HG02884 (cell line): ENCODE data around the gene SLC25A39.

Experiments used
- ATAC-seq: cut with Tn5 transposase; IDR thresholded peaks from one replicate; pipeline ENCODE4 v1.9.1; 2021; ENCODE audit warnings: mild to moderate bottlenecking, moderate library complexity; ENCODE audit not compliant: unreplicated experiment

SLC25A39 gene

GRCh38 chr17:44280392-44280937 lies 44.2 kb downstream of the SLC25A39 start:
- no peak for ATAC-seq

DNA sequence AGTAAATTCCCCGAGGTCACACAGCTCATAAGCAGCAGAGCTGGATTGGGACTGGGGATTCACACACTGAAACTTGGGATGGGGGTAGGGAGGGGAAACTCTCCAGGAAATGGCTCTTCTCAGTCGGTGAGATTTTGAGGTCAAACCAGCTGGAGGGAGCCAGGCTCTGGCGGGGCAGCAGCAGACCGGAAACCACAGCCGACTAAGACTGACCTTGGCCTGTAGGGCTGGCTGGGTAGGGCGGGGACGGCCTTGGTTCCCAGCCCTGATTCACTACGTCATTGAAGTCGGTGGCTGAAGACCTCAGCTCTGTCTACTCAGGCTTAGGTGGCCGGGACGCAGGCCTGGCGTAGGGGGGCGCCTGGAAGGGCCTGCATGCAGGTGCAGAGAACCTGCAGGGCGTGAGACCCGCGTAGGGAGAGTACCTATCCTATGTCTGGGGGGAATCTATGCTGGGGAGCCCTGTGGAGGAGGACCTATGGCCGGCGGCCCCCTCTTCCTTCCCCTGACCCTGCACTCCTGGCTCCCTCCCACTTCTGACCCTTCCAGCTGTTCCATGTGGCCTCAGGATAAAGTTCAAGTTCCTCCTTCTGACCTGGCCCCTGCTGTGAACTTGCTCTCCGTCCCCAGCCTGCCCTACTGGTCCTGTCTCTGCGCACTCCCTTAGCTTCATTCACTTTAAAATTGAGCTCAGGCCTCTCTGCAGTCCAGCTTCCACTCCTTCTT lies 44.8 kb downstream of the SLC25A39 start:
- ATAC-seq: peak; percentile 45

GRCh38 chr17:44279346-44279665 lies 45.3 kb downstream of the SLC25A39 start:
- no peak for ATAC-seq

DNA sequence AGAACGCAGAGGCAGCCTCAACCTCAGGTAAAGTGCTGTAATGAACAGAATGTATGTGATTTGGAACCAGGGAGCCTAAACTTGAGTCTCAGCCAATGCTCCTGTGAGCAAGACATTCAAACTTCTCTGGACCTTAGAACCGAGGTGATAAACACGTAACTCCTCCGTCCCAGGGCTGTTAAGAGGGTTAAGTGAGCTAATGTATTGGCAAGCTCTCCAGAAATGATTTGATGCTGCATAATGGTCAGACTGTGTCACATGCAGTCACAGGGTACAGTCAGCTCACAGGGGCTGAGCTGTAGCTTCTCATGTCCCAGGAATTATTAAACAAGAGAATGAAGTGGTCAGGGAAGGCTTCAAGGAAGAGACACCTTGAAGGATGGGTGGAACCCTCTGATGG lies 46.6 kb downstream of the SLC25A39 start:
- no peak for ATAC-seq

DNA sequence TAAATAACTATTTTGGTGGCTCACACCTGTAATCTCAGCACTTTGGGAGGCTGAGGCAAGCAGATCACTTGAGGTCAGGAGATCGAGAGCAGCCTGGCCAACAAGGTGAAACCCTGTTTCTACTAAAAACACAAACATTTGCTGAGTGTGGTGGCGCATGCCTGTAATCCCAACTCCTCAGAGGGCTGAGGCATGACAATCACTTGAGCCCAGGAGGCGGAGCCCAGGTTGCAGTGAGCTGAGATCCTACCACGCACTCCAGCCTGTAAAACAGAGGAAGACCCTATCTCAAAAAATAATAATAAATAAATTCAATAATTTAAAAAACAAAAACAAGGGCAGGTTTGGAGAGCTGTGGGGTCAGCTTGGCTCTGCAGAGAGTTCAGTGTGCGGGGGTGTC lies 51.0 kb downstream of the SLC25A39 start:
- ATAC-seq: no peak

GRCh38 chr17:44272954-44273353 lies 51.7 kb downstream of the SLC25A39 start:
- ATAC-seq: no peak

DNA sequence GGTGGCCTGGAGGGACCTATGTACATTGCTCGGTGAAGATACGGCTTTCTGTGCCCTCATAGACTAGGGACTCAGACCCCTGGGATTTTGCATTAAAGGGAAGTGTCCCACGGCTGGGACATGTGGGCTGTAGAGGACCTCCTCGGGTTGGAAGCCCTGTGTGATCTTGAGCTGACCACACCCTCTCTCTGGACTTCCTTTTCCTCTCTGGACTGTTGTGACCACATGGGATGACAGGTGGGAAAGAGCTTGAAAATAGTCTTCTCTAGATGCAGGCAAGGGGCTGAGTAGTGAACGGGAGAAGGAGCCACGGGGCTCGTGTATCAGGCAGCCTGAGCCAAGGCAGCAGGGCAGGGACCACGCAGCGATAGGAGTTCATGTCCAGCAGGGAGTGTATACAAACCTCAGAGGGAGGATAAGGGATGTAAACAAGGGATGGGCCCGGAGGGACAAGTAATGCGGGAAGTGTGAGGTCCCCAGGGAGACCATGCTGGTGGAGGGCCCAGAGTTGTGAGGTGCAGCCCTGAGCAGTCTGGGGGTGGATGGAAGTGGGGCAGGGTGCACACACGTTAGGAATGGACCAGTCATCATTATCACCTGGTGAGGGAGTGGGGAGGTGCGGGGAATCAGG lies 52.2 kb downstream of the SLC25A39 start:
- ATAC-seq: no peak
